CD4-positive, alpha-beta T cell treated with Interleukin-17A for 1 hour (primary cell): ENCODE results near the gene TRAPPC10.

Experiments
- DNase-seq: peaks from one replicate; pipeline ENCODE4 v3.0.0-alpha.2; 2020

Gene TRAPPC10

GRCh38 chr21:44071359-44072104 is 59.4 kb downstream of the TRAPPC10 start:
- DNase-seq, result no peak

- no peak for DNase-seq
These were observed 60.0 kb downstream of the TRAPPC10 start for GRCh38 chr21:44072111-44072510.

- DNase-seq, result peak; percentile 41
These were observed 62.3 kb downstream of the TRAPPC10 start for GRCh38 chr21:44074315-44074958.

- DNase-seq, result no peak
These were observed 64.2 kb downstream of the TRAPPC10 start for GRCh38 chr21:44076316-44076715.

GRCh38 chr21:44078411-44078981 is 66.4 kb downstream of the TRAPPC10 start:
- peak; percentile 29 for DNase-seq

GRCh38 chr21:44079446-44079845 is 67.3 kb downstream of the TRAPPC10 start:
- no peak for DNase-seq

GRCh38 chr21:44079846-44080245 is 67.7 kb downstream of the TRAPPC10 start:
- no peak for DNase-seq

- peak; percentile 24 for DNase-seq
These were observed 70.7 kb downstream of the TRAPPC10 start for GRCh38 chr21:44082648-44083440.

GRCh38 chr21:44083631-44084291 is 71.7 kb downstream of the TRAPPC10 start:
- DNase-seq, result peak; percentile 75

- DNase-seq, result no peak
These were observed 72.6 kb downstream of the TRAPPC10 start for GRCh38 chr21:44084496-44085241.

- no peak for DNase-seq
These were observed 73.6 kb downstream of the TRAPPC10 start for GRCh38 chr21:44085491-44086321.

GRCh38 chr21:44086636-44087425 is 74.7 kb downstream of the TRAPPC10 start:
- DNase-seq, result no peak

GRCh38 chr21:44087426-44088400 is 75.6 kb downstream of the TRAPPC10 start:
- peak; percentile 41 for DNase-seq

GRCh38 chr21:44088401-44088780 is 76.3 kb downstream of the TRAPPC10 start:
- DNase-seq, result no peak

- peak; percentile 78 for DNase-seq
These were observed 77.1 kb downstream of the TRAPPC10 start for GRCh38 chr21:44089001-44089911.

GRCh38 chr21:44090325-44090724 is 78.2 kb downstream of the TRAPPC10 start:
- peak; percentile 40 for DNase-seq

- DNase-seq, result no peak
These were observed 80.1 kb downstream of the TRAPPC10 start for GRCh38 chr21:44092211-44092610.

- no peak for DNase-seq
These were observed 81.7 kb downstream of the TRAPPC10 start for GRCh38 chr21:44093761-44094160.
